Loucy (cell line): ENCODE measurements around the gene PLCL1.

Experiments used
- H2AFZ ChIP-seq: fragments of 200-600 bp; sonication (generic); 2 replicates; pipeline ENCODE4 v1.6.0; 2016; ENCODE audit warnings: antibody characterized with exemption, mild to moderate bottlenecking, low read length, moderate library complexity
- H3F3A ChIP-seq: fragments of 200-600 bp; 2 replicates; pipeline ENCODE4 v1.6.0; 2016; ENCODE audit warnings: antibody characterized with exemption, low read depth, mild to moderate bottlenecking
- H3K27me3 ChIP-seq: fragments of 200-600 bp; sonication (generic); 2 replicates; pipeline ENCODE4 v1.6.1; 2014; ENCODE audit warnings: low read length, mild to moderate bottlenecking; ENCODE audit not compliant: insufficient read depth, poor library complexity, severe bottlenecking
- H3K36me3 ChIP-seq: fragments of 200-600 bp; sonication (generic); 2 replicates; pipeline ENCODE4 v1.6.1; 2016; ENCODE audit warnings: low read length; ENCODE audit not compliant: insufficient read depth
- H3K4me1 ChIP-seq: fragments of 200-600 bp; sonication (generic); 2 replicates; pipeline ENCODE4 v1.5.1; 2014; ENCODE audit warnings: low read length, mild to moderate bottlenecking; ENCODE audit not compliant: insufficient read depth, poor library complexity, severe bottlenecking
- H3K4me2 ChIP-seq: fragments of 200-600 bp; sonication (generic); 2 replicates; pipeline ENCODE4 v1.6.0; 2014; ENCODE audit warnings: antibody characterized with exemption, low read length, low read depth, mild to moderate bottlenecking; ENCODE audit not compliant: poor library complexity, severe bottlenecking
- H3K4me3 ChIP-seq: fragments of 200-600 bp; sonication (generic); 2 replicates; pipeline ENCODE4 v1.5.1; 2014; ENCODE audit warnings: low read length, mild to moderate bottlenecking, mixed read lengths; ENCODE audit not compliant: poor library complexity, severe bottlenecking
- H3K79me2 ChIP-seq: fragments of 200-600 bp; sonication (generic); 2 replicates; pipeline ENCODE4 v1.6.1; 2014; ENCODE audit warnings: low read length; ENCODE audit not compliant: insufficient read depth
- H3K9ac ChIP-seq: fragments of 200-600 bp; sonication (generic); 2 replicates; pipeline ENCODE4 v1.6.0; 2014; ENCODE audit warnings: mild to moderate bottlenecking, low read depth, low read length, moderate library complexity; ENCODE audit not compliant: poor library complexity, severe bottlenecking
- H3K9me2 ChIP-seq: fragments of 200-600 bp; sonication (generic); replicated peaks from 2 replicates; pipeline ENCODE4 v1.6.1; 2016; ENCODE audit warnings: low read depth, low read length, mixed read lengths
- H3K9me3 ChIP-seq: fragments of 200-600 bp; sonication (generic); 2 replicates; pipeline ENCODE4 v1.6.1; 2014; ENCODE audit warnings: mild to moderate bottlenecking, antibody characterized with exemption, low read length, low read depth; ENCODE audit not compliant: insufficient read depth
- H4K20me1 ChIP-seq: fragments of 200-600 bp; sonication (generic); 2 replicates; pipeline ENCODE4 v1.6.0; 2014; ENCODE audit warnings: antibody characterized with exemption, low read length, mild to moderate bottlenecking; ENCODE audit not compliant: insufficient read depth, poor library complexity, severe bottlenecking
- CTCF ChIP-seq: fragments of 200-600 bp; sonication (generic); conservative IDR thresholded peaks from 2 replicates; pipeline ENCODE4 v1.5.1; 2014; ENCODE audit warnings: mild to moderate bottlenecking, antibody characterized with exemption, low read length
- EZH2phosphoT487 ChIP-seq: fragments of 200-600 bp; IDR thresholded peaks from 2 replicates; pipeline ENCODE4 v1.6.1; 2018; ENCODE audit warnings: antibody characterized with exemption, mild to moderate bottlenecking, moderate library complexity, borderline replicate concordance

PLCL1 gene

GRCh38 chr2:198004921-198005829 is 200.8 kb downstream of the PLCL1 start:
- no peaks in the 10 kb centered on the region for H3K4me1 ChIP-seq
- H3F3A ChIP-seq: no peaks in the 10 kb centered on the region
- H3K36me3 ChIP-seq: no peaks in the 10 kb centered on the region
- no peak overlapping the region for H3K4me2 ChIP-seq
- TF ChIP-seq EZH2phosphoT487 (no peak), CTCF (no peak)
- no peak overlapping the region for H2AFZ ChIP-seq
- H4K20me1 ChIP-seq: no peaks in the 10 kb centered on the region
- H3K9me2 ChIP-seq: no peaks in the 10 kb centered on the region
- H3K27me3 ChIP-seq: no peaks in the 10 kb centered on the region
- no peak overlapping the region for H3K4me3 ChIP-seq
- H3K79me2 ChIP-seq: no peaks in the 10 kb centered on the region
- H3K9ac ChIP-seq: no peak overlapping the region
- 0 out of 2 replicates have a peak, but pooled peaks cover 3% of the 10 kb centered on the region for H3K9me3 ChIP-seq

DNA sequence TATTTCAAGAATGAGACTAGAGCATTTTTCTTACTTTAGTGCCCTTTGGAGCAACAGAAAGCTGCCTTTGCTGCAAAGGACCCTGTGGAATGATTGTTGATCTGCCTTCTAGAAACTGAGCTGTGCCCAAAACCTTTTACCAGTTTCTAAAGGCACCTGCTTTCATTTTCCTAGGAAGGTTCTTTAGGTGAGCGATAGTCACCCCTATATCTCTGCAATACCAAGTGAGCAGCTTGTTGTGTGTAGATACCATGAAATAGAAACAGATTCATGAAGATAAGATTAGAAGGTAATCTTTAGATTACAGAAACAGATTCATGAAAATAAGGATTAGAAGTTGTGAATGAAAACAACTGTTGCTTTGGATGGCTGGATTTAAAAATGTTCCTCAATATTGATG is 202.3 kb downstream of the PLCL1 start:
- no peaks in the 10 kb centered on the region for H3K36me3 ChIP-seq
- no peak overlapping the region for H2AFZ ChIP-seq
- no peak overlapping the region for H3K4me2 ChIP-seq
- H3K4me3 ChIP-seq: no peak overlapping the region
- no peak overlapping the region for H3K9ac ChIP-seq
- H4K20me1 ChIP-seq: no peaks in the 10 kb centered on the region
- no peaks in the 10 kb centered on the region for H3K79me2 ChIP-seq
- no peaks in the 10 kb centered on the region for H3K9me2 ChIP-seq
- TF ChIP-seq EZH2phosphoT487 (no peak), CTCF (no peak)
- H3K27me3 ChIP-seq: no peaks in the 10 kb centered on the region
- H3K9me3 ChIP-seq: peaks cover 8% of the 10 kb centered on the region; the same call in 1 of the 2 replicates
- H3K4me1 ChIP-seq: no peaks in the 10 kb centered on the region
- H3F3A ChIP-seq: no peaks in the 10 kb centered on the region

DNA sequence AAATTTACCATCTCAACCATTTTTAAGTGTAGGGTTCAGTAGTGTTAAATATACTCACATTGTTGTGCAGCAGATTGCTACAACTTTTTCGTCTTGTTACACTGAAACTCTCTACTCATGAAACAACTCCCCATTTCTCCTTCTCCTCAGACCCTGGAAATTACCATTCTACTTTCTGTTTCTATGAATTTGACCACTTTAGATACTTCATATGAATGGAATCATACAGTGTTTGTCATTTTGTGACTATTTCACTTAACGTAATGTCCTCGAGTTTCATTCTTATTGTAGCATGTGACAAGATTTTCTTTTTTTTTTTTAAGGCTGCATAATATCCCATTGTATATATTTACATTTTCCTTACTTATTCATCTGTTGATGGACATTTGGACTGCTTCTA is 203.8 kb downstream of the PLCL1 start:
- Histone ChIP-seq H3K4me1 (no peaks in the 10 kb centered on the region), H3K9me2 (no peaks in the 10 kb centered on the region), H3K9me3 (peaks cover 16% of the 10 kb centered on the region; the same call in 1 of the 2 replicates), H3K4me3 (no peak overlapping the region), H4K20me1 (no peaks in the 10 kb centered on the region), H3K27me3 (no peaks in the 10 kb centered on the region), H3F3A (no peaks in the 10 kb centered on the region), H3K36me3 (no peaks in the 10 kb centered on the region), H3K9ac (no peak overlapping the region), H2AFZ (no peak overlapping the region), H3K79me2 (no peaks in the 10 kb centered on the region), H3K4me2 (no peak overlapping the region)
- no peak for TF ChIP-seq CTCF
- no peak for TF ChIP-seq EZH2phosphoT487
